ENCODE data around the gene RFC4.

RFC4 gene

DNA sequence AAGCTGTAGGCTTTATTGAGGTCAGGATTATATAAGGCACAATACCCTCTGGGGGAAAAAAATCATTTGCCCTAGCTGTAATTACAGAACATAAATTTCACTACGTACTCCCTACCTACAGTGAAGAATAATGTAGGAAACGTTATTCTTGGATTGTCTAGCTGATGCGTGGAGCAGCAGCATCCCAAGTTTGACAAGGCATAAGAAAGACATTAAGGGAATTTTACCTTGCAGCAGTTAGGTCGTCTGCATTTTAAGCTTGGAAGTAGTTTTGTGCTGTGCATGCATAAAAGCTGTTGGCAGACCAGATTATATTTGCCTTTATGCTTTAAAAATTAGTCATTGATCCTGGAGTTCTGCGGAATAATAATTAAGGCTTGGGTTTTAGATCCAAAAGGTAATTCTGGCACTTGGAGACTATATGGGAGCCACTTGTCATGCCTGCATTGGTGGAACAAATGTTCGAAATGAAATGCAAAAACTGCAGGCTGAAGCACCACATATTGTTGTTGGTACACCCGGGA is 20.7 kb downstream of the RFC4 start:
- DNase-seq = no peak

GRCh38 chr3:186784820-186785494 is 21.3 kb downstream of the RFC4 start:
- DNase-seq = no peak

DNA sequence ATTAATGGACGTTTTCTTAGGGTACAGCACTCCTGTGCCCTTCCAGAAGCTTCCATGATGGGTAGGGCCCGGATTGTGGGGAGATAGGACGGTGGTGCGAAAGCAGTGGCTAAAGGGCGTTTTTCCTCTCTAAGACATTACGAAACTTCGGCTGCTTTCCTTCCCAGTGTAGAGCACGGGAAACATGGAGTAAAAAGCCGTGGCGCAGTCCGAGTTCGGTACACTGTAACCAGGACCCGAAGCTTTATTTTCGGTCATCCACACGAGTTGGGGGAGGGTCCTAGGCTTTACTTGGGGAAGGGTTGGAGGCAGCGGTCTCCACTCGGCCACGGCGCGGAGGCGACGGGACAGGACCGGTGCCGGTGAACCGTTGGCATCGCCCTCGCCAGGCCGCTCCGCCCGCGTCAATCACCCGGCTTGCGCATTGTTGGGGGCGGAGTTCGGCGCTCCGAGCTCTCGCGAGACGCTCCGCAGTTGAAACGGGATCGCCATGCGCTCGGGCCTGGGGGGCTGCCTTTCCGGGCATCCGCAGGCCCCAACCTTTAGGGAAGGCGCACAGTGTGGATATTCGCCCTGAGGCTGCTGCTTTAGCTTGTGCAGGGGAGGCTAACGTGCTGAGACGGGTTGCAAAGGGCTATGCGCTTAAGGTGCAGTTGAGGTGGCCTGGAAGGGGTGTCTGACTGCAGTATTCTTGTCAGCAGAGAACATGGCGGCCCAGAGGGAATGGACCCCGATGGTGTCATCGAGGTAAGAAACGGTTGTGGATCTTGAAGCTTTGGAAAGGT is 22.4 kb downstream of the RFC4 start:
- DNase-seq = peak; percentile 78

GRCh38 chr3:186783058-186783730 is 23.1 kb downstream of the RFC4 start, which contains the start of gene EIF4A2:
EIF4A2 (plus strand) TSS chr3:186783577; CDS start chr3:186783611, 34 bp downstream.
- DNase-seq = peak; percentile 86

GRCh38 chr3:186782542-186783057 is 23.7 kb downstream of the RFC4 start:
- DNase-seq = no peak

- DNase-seq = no peak
Measured at GRCh38 chr3:186779204-186779603, 27.1 kb downstream of the RFC4 start.

GRCh38 chr3:186775999-186776398 is 30.3 kb downstream of the RFC4 start:
- no peak for DNase-seq

- no peak for DNase-seq
Measured at GRCh38 chr3:186772701-186773417, 33.4 kb downstream of the RFC4 start.

- DNase-seq = no peak
Measured at GRCh38 chr3:186772281-186772694, 34.0 kb downstream of the RFC4 start.

DNA sequence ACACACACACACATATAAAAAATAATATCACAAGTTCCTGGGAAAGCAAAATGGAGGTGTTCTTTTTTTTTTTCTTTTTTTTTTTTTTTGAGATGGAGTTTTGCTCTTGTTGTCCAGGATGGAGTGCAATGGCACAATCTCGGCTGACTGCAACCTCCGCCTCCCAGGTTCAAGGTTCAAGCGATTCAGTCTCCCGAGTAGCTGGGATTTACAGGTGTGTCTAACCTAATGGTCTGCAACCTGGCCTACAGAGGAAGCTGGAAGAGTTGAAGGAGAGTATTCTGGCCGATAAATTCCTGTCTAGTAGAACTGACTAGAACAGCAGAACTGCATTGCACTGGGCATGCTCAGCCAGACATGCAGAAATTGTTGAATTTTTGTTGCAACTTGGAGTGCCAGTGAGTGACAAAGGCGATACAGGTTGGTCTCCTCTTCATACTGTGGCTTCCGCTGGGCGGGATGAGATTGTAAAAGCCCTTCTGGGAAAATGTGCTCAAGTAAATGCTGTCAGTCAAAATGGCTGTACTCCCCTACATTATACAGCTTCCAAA is 45.3 kb downstream of the RFC4 start:
- DNase-seq = no peak

GRCh38 chr3:186760141-186760833 is 46.0 kb downstream of the RFC4 start:
- no peak for DNase-seq

GRCh38 chr3:186759231-186759930 is 46.9 kb downstream of the RFC4 start:
- no peak for DNase-seq

GRCh38 chr3:186757686-186758220 is 48.5 kb downstream of the RFC4 start:
- DNase-seq = no peak

DNA sequence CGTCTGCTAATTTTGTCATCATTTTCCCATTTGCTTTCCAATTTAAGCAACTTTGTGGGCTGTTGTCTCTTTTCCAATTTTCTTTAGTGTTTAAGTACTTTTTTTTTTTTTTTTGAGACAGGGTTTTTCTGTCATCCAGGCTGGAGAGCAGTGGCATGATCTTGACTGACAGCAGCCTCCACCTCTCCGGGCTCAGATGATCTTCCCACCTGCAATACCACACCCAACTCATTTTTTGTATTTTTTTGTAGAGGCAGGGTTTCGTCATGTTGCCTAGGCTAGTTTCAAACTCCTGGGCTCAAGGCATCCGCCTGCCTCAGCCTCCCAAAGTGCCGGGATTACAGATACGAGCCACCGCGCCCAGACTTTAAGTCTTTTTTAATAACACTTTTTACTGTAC is 49.1 kb downstream of the RFC4 start:
- DNase-seq = no peak

- no peak for DNase-seq
Measured at GRCh38 chr3:186754871-186755270, 51.4 kb downstream of the RFC4 start.

GRCh38 chr3:186754006-186754405 is 52.3 kb downstream of the RFC4 start:
- DNase-seq = no peak

GRCh38 chr3:186751480-186751879 is 54.8 kb downstream of the RFC4 start:
- DNase-seq = no peak

GRCh38 chr3:186750316-186750715 is 56.0 kb downstream of the RFC4 start:
- no peak for DNase-seq

DNA sequence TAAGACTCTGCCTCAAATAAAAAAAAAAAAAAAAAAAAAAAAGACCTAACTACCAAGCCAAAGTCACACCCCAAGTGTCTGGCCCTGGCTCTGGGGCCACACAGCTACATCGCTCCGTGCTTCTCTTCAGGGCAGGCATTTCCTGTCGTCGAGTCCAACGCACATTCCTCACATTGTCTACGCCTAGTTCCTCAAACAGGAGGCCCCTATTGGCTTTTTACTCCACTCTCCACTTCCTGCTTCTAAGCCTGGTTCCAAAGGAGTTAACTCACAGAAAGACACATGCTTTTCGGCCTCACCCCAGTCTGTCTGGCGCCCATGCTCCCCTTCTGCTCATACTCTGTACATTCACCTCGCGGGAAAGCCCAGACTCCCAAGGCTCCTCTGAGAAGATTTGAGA is 60.3 kb downstream of the RFC4 start:
- no peak for DNase-seq

DNA sequence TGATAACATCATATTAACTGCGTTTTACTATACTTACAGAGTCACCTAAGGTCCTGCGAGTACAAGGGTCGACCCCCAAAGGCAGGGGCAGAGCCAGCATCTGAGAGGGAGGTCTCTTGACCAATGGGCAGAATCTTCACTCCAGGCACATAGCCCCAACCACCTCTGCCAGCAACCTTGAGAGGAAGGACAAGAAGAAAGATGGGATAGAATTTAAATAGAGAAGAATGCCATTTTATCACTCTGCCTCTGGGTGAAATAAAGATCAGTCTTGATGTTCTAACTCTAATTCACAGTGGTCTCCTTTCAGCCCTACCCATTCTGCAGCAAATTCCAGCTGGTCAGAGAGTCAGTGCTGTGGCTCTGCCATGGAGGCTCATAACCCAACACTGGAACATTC is 62.6 kb downstream of the RFC4 start:
- no peak for DNase-seq
